Retinal pigment epithelial cell (primary cell): ENCODE data around the gene NLRP10.

Experiments used
- DNase-seq: peaks from one replicate; pipeline ENCODE4 v3.0.0-alpha.2; 2010; ENCODE audit warnings: low read depth
- H3K4me3 ChIP-seq: 2 replicates; pipeline ENCODE4 v1.5.1; 2011; ENCODE audit warnings: mild to moderate bottlenecking, low read length, control low read depth, moderate library complexity
- CTCF ChIP-seq: conservative IDR thresholded peaks from 2 replicates; pipeline ENCODE4 v1.5.1; 2011; ENCODE audit warnings: low read depth, low read length, control low read depth, inconsistent platforms

Gene NLRP10

GRCh38 chr11:7974668-7975067 is 9.4 kb upstream of the NLRP10 start:
- no peak for TF ChIP-seq CTCF
- DNase-seq = no peak
- no peak overlapping the region for H3K4me3 ChIP-seq

DNA sequence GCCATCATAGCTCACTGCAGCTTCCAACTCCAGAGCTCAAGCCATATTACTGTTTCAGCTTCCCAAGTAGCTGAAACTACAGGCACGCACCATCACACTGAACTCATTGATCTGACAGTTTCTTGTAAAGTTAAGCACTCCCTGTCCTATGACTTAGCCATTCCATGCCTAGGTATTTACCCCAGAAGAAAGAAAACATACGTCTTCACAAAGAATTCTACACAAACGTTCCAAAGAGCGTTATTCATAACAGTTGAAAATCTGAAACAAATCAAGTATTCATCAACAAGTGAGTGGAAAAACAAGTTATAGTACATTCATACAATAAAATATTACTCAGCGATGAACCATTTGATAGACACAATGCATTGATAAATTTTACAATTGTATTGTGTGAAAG is 7.8 kb upstream of the NLRP10 start:
- peak; percentile 28 for DNase-seq
- TF ChIP-seq CTCF = no peak
- H3K4me3 ChIP-seq = no peak overlapping the region

- TF ChIP-seq CTCF = no peak
Measured at GRCh38 chr11:7971846-7972245, 6.6 kb upstream of the NLRP10 start.

GRCh38 chr11:7969756-7970646 is 4.8 kb upstream of the NLRP10 start:
- peak; percentile 70 for DNase-seq
- TF ChIP-seq CTCF = no peak
- peak overlapping the region; percentile 9 for H3K4me3 ChIP-seq

More at GRCh38 chr11:7971846-7972245, 6.6 kb upstream of the NLRP10 start:
- H3K4me3 ChIP-seq = no peak overlapping the region
- DNase-seq = no peak

DNA sequence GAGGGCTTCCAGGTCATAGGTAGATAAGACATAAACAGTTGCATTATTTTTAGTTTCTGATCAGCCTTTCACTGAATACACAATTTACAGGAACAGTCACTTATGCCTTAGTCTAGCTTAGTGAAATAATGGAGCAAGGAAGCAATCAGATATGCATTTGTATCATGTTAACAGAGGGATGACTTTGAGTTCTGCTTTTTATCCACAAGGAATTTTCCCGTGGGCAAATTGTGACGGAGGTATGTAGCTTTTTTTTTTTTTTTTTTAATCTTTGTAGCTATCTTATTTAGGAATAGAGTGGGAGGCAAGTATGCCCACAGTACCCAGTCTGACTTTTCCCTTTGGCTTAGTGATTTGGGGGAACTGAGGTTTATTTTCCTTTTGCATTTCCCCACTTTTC is 3.4 kb upstream of the NLRP10 start:
- H3K4me3 ChIP-seq = no peak overlapping the region
- no peak for DNase-seq
- TF ChIP-seq CTCF = no peak

DNA sequence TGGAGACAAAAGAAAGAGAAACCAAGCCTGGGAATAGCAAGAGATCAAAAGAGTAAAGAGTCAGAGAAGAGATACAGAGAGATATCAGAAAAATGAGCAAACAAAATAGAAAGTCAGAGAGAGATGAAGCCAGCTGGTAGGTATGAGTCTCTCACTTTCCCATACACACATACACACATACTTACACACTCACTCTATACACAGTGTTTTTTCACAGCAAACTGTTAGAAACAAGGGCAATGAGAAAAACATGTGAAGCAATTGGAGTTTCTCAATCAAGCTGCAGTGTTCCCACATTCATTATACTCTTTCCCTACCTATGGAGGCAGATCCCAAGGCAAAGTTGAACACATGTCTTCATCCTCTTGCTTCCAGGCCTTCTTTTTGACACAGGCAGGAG is 2.6 kb upstream of the NLRP10 start:
- H3K4me3 ChIP-seq = no peak overlapping the region
- TF ChIP-seq CTCF = no peak
- DNase-seq = no peak

- H3K4me3 ChIP-seq = no peak overlapping the region
- DNase-seq = no peak
- TF ChIP-seq CTCF = no peak
Measured at GRCh38 chr11:7967097-7967496, 1.9 kb upstream of the NLRP10 start.
